GM21619 (cell line): ENCODE results near the gene GABRB1.

Experiments
- ATAC-seq: cut with Tn5 transposase; IDR thresholded peaks from one replicate; pipeline ENCODE4 v1.9.1; 2021; ENCODE audit not compliant: unreplicated experiment

The GABRB1 gene

GRCh38 chr4:47110546-47111132 lies 79.3 kb downstream of the GABRB1 start:
- no peak for ATAC-seq

- no peak for ATAC-seq
These were observed 87.0 kb downstream of the GABRB1 start for GRCh38 chr4:47118192-47118929.

GRCh38 chr4:47120783-47121182 lies 89.4 kb downstream of the GABRB1 start:
- ATAC-seq = no peak

- ATAC-seq = peak; percentile 87
These were observed 91.4 kb downstream of the GABRB1 start for GRCh38 chr4:47122592-47123291.

- ATAC-seq = no peak
These were observed 97.6 kb downstream of the GABRB1 start for GRCh38 chr4:47128991-47129390.

GRCh38 chr4:47135210-47135609 lies 103.8 kb downstream of the GABRB1 start:
- no peak for ATAC-seq

- ATAC-seq = no peak
These were observed 111.9 kb downstream of the GABRB1 start for GRCh38 chr4:47143261-47143660.

GRCh38 chr4:47145630-47146029 lies 114.3 kb downstream of the GABRB1 start:
- peak; percentile 100 for ATAC-seq

GRCh38 chr4:47154816-47155370 lies 123.5 kb downstream of the GABRB1 start:
- ATAC-seq = no peak

GRCh38 chr4:47155919-47156318 lies 124.6 kb downstream of the GABRB1 start:
- no peak for ATAC-seq

GRCh38 chr4:47160095-47160494 lies 128.7 kb downstream of the GABRB1 start:
- no peak for ATAC-seq

GRCh38 chr4:47167081-47168035 lies 136.0 kb downstream of the GABRB1 start:
- no peak for ATAC-seq

GRCh38 chr4:47184083-47184482 lies 152.7 kb downstream of the GABRB1 start:
- ATAC-seq = no peak

- ATAC-seq = no peak
These were observed 154.4 kb downstream of the GABRB1 start for GRCh38 chr4:47185761-47186160.

GRCh38 chr4:47187608-47188007 lies 156.2 kb downstream of the GABRB1 start:
- no peak for ATAC-seq

- ATAC-seq = no peak
These were observed 161.8 kb downstream of the GABRB1 start for GRCh38 chr4:47193179-47193578.

- ATAC-seq = no peak
These were observed 162.8 kb downstream of the GABRB1 start for GRCh38 chr4:47194036-47194737.

GRCh38 chr4:47195706-47196105 lies 164.3 kb downstream of the GABRB1 start:
- ATAC-seq = no peak

- ATAC-seq = no peak
These were observed 167.4 kb downstream of the GABRB1 start for GRCh38 chr4:47198791-47199190.

- ATAC-seq = no peak
These were observed 172.2 kb downstream of the GABRB1 start for GRCh38 chr4:47203593-47203992.
